Panc1 (cell line): ENCODE measurements around the gene CKM. TPM values are rescaled to one million over a fixed set of nuclear protein-coding genes. Genes with fewer than 3 reads are reported as not detected.
A peak's percentile ranks its signal among the peaks of the same experiment; 100 is the strongest.

Experiments
- ATAC-seq: fragments of 200-7000 bp; cut with Tn5 transposase; 2 replicates; pipeline ENCODE4 v1.9.1; 2020; ENCODE audit warnings: mild to moderate bottlenecking, moderate library complexity
- BruUV-seq: library from RNA; stranded (reverse); fragments of 400-500 nt; replicated peaks from 2 replicates; lab custom pipeline; 2021; lab: Mats Ljungman, UMichigan
- CTCF ChIA-PET: fragments of 300-600 bp; sonication (Branson Sonifier 250); formaldehyde crosslinking; loops from one replicate; lab custom pipeline; 2022; ENCODE audit warnings: antibody characterized with exemption; lab: Charles Lee
- POLR2A ChIA-PET: fragments of 300-600 bp; sonication (Branson Sonifier 250); formaldehyde crosslinking; loops from one replicate; lab custom pipeline; 2022; ENCODE audit warnings: antibody characterized with exemption; lab: Charles Lee
- DNase-seq: peaks from one replicate; pipeline ENCODE4 v3.0.0-alpha.2; 2010; ENCODE audit warnings: low read depth, low spot score
- H3K27ac ChIP-seq: 2 replicates; pipeline ENCODE4 v1.5.1; 2011; ENCODE audit warnings: mild to moderate bottlenecking, low read length, inconsistent platforms
- H3K27me3 ChIP-seq: fragments of 200-500 bp; sonication (Bioruptor generic); 2 replicates; pipeline ENCODE4 v1.6.0; 2014; ENCODE audit warnings: low read length, inconsistent platforms; ENCODE audit not compliant: control insufficient read depth, insufficient read depth
- H3K36me3 ChIP-seq: fragments of 200-500 bp; sonication (Bioruptor generic); 2 replicates; pipeline ENCODE4 v1.5.1; 2014; ENCODE audit warnings: inconsistent platforms, mild to moderate bottlenecking, low read length, moderate library complexity; ENCODE audit not compliant: control insufficient read depth, insufficient read depth
- H3K4me1 ChIP-seq: 2 replicates; pipeline ENCODE4 v1.5.1; 2011; ENCODE audit warnings: inconsistent platforms, mild to moderate bottlenecking, low read length, moderate library complexity; ENCODE audit not compliant: control insufficient read depth, insufficient read depth
- H3K4me3 ChIP-seq, 2 experiments: 2 replicates each; pipeline ENCODE4 v1.5.1; 2011 to 2012; ENCODE audit warnings: low read depth in 2 of 2, low read length in 2 of 2, mild to moderate bottlenecking in 2 of 2, inconsistent platforms in 1 of 2, moderate library complexity in 1 of 2
- H3K9me3 ChIP-seq: fragments of 200-500 bp; sonication (Bioruptor generic); 2 replicates; pipeline ENCODE4 v1.5.1; 2014; ENCODE audit warnings: low read depth, mild to moderate bottlenecking, inconsistent platforms, low read length, moderate library complexity; ENCODE audit not compliant: control insufficient read depth, insufficient read depth
- POLR2AphosphoS5 ChIP-seq: IDR thresholded peaks from 2 replicates; pipeline ENCODE4 v1.6.1; 2012; ENCODE audit warnings: mild to moderate bottlenecking, low read depth, low read length, moderate library complexity
- SIN3A ChIP-seq: IDR thresholded peaks from 2 replicates; pipeline ENCODE4 v1.6.1; 2012; ENCODE audit warnings: low read depth, mild to moderate bottlenecking, low read length, moderate library complexity, borderline replicate concordance; ENCODE audit not compliant: insufficient read depth
- TCF7L2 ChIP-seq: IDR thresholded peaks from 2 replicates; pipeline ENCODE4 v1.6.1; 2011; ENCODE audit warnings: mild to moderate bottlenecking, low read depth, low read length, inconsistent platforms
- in situ Hi-C: cut with HindIII; loops from 2 replicates; pipeline ENCODE4 v1.10.0; 2016; ENCODE audit warnings: low sequenced_read_pairs, low pct_unique_long_range_greater_than_20kb
- intact Hi-C: fragments of 100-400 bp; cut with micrococcal nuclease; formaldehyde crosslinking; loops from one replicate; pipeline ENCODE4 v1.10.0; 2022; ENCODE audit not compliant: unreplicated experiment
- total RNA-seq: library from RNA; stranded (reverse); gene quantifications from one replicate; pipeline ENCODE4 v1.2.1, GENCODE V29; 2021; ENCODE audit not compliant: unreplicated experiment
- TF ChIP-seq, protein P1 (sequence below), 2 experiments: IDR thresholded peaks; 2 replicates each; pipeline ENCODE4 v1.6.1; 2011 to 2012; ENCODE audit warnings: low read depth in 2 of 2, control low read depth in 1 of 2, low read length in 1 of 2, mild to moderate bottlenecking in 1 of 2, moderate library complexity in 1 of 2; ENCODE audit not compliant: insufficient read depth in 1 of 2
- TF ChIP-seq, protein P2 (sequence below): fragments of 450-650 bp; IDR thresholded peaks from 2 replicates; pipeline ENCODE4 v1.5.1; 2017; ENCODE audit warnings: mild to moderate bottlenecking

The CKM gene
- total RNA-seq, 1 experiment from 2014 or later, result not detected

DNA sequence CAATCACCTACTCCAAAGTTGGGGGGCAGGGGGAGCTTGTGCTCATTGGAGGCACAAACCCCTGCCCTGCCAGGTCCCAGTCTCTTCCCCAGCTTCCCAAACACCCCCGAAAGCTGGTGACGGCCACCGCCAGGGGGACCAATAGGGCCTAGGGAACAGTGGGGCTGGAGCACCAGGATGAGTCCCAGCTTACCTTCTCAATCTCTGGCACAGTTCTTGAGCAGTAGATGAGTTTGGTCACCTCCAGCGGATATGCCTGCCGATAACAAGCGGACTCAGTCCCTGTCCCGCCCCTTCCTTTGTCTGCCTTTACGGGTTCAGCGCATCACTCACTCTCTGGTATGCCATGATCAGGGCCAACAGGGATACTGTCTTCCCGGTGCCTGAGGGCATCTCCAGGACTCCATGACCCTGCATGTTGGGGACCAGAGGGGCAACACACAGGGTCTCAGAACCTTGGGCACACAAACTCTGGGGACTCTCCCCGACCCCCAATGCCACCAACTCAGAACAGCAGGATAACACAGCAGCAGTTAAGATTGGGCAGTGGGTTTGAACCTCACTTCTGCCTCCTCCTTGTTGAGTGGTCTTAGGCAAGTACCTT lies 46.2 kb upstream of the CKM start:
- POLR2A ChIA-PET, result no interaction called here
- ATAC-seq (no peak), DNase-seq (no peak)
- Histone ChIP-seq H3K4me1 (peaks cover 4% of the 10 kb centered on the region; the same call in 1 of the 2 replicates), H3K27me3 (no peaks in the 10 kb centered on the region), H3K9me3 (no peaks in the 10 kb centered on the region), H3K27ac (peak overlapping the region; percentile 23; the same call in 1 of the 2 replicates), H3K36me3 (no peaks in the 10 kb centered on the region), H3K4me3 (no peak overlapping the region; a peak in 1 of 4 replicates)
- no peak for TF ChIP-seq POLR2AphosphoS5
- no peak for TF ChIP-seq SIN3A
- TF ChIP-seq TCF7L2, result no peak
- TF ChIP-seq, protein P1, sequence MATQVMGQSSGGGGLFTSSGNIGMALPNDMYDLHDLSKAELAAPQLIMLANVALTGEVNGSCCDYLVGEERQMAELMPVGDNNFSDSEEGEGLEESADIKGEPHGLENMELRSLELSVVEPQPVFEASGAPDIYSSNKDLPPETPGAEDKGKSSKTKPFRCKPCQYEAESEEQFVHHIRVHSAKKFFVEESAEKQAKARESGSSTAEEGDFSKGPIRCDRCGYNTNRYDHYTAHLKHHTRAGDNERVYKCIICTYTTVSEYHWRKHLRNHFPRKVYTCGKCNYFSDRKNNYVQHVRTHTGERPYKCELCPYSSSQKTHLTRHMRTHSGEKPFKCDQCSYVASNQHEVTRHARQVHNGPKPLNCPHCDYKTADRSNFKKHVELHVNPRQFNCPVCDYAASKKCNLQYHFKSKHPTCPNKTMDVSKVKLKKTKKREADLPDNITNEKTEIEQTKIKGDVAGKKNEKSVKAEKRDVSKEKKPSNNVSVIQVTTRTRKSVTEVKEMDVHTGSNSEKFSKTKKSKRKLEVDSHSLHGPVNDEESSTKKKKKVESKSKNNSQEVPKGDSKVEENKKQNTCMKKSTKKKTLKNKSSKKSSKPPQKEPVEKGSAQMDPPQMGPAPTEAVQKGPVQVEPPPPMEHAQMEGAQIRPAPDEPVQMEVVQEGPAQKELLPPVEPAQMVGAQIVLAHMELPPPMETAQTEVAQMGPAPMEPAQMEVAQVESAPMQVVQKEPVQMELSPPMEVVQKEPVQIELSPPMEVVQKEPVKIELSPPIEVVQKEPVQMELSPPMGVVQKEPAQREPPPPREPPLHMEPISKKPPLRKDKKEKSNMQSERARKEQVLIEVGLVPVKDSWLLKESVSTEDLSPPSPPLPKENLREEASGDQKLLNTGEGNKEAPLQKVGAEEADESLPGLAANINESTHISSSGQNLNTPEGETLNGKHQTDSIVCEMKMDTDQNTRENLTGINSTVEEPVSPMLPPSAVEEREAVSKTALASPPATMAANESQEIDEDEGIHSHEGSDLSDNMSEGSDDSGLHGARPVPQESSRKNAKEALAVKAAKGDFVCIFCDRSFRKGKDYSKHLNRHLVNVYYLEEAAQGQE (IDR thresholded peaks at IDR 0.05; ENCODE audit: insufficient read depth in 1 of 2, low read depth in 2 of 2, low read length in 1 of 2), result no peak
- TF ChIP-seq, protein P2, sequence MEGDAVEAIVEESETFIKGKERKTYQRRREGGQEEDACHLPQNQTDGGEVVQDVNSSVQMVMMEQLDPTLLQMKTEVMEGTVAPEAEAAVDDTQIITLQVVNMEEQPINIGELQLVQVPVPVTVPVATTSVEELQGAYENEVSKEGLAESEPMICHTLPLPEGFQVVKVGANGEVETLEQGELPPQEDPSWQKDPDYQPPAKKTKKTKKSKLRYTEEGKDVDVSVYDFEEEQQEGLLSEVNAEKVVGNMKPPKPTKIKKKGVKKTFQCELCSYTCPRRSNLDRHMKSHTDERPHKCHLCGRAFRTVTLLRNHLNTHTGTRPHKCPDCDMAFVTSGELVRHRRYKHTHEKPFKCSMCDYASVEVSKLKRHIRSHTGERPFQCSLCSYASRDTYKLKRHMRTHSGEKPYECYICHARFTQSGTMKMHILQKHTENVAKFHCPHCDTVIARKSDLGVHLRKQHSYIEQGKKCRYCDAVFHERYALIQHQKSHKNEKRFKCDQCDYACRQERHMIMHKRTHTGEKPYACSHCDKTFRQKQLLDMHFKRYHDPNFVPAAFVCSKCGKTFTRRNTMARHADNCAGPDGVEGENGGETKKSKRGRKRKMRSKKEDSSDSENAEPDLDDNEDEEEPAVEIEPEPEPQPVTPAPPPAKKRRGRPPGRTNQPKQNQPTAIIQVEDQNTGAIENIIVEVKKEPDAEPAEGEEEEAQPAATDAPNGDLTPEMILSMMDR, result no peak
- no TSS peak for BruUV-seq
- CTCF ChIA-PET, result no interaction called here
- in situ Hi-C loops (no loop called here), intact Hi-C loops (no loop called here)

DNA sequence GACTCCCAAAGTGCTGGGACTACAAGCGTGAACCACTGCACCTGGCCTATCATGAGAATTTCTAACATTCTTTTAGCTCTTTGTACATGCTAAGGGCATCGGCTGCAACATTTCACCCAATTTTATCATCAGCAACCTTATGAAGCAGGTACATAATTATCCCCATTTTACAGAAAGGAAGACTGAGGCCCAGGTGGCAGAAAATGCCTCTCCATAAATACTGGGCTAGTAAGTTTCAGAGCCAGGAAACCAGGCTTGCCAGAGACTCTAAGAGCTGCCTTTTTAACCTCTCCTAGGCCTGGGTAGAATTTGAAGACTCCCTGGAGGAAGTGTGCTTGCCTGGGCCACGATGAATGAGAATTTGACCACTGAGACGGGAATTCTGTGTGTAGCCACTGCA lies 45.5 kb upstream of the CKM start:
- no peaks in the 10 kb centered on the region for H3K36me3 ChIP-seq
- BruUV-seq, result no TSS peak
- H3K4me1 ChIP-seq, result peaks cover 4% of the 10 kb centered on the region; the same call in 1 of the 2 replicates
- CTCF ChIA-PET, result no interaction called here
- TF ChIP-seq TCF7L2, result no peak
- TF ChIP-seq, protein P1 (IDR thresholded peaks at IDR 0.05; ENCODE audit: insufficient read depth in 1 of 2, low read depth in 2 of 2, low read length in 1 of 2), result no peak
- TF ChIP-seq, protein P2, result no peak
- no peak for TF ChIP-seq POLR2AphosphoS5
- TF ChIP-seq SIN3A, result no peak
- H3K27ac ChIP-seq, result no peak overlapping the region
- no peak overlapping the region for H3K4me3 ChIP-seq
- in situ Hi-C loops, result no loop called here
- H3K27me3 ChIP-seq, result no peaks in the 10 kb centered on the region
- intact Hi-C loops, result no loop called here
- ATAC-seq (no peak), DNase-seq (no peak)
- H3K9me3 ChIP-seq, result no peaks in the 10 kb centered on the region
- POLR2A ChIA-PET, result interaction anchor here (0.8 kb wide), 1 partner anchor 36 kb away, joined by 5 read pairs; the partner anchor contains the start of gene PPP1R13L
